ENCODE measurements around the gene CHST3. TPM values are rescaled to one million over a fixed set of nuclear protein-coding genes. Genes with fewer than 3 reads are reported as not detected.

CHST3 gene
- total and polyA plus RNA-seq, 9 of the 15 experiments (the other 6 are each of a cell fraction or from before 2014, with no cell fraction given), result 0.01 to 1.3 (median 0.15) TPM

DNA sequence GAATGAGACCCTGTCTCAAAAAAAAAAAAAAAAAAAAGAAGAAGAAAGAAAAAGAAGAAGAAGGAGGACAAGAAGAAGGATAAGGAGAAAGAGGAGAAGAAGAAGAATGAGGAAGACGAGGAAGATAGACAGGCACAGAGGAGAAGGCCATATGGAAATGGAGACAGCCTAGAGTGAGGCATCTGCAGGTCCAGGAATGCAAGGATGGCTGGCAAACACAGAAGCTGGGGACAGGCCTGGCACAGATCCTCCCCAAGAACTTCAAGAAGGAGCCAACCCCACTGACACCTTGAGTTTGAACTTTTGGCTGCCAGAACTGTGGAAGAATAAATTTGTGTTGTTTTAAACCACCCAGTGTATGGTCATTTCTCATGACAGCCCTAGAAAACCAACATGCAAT lies 85.3 kb downstream of the CHST3 start (continued):
- TF ChIP-seq, protein P1, sequence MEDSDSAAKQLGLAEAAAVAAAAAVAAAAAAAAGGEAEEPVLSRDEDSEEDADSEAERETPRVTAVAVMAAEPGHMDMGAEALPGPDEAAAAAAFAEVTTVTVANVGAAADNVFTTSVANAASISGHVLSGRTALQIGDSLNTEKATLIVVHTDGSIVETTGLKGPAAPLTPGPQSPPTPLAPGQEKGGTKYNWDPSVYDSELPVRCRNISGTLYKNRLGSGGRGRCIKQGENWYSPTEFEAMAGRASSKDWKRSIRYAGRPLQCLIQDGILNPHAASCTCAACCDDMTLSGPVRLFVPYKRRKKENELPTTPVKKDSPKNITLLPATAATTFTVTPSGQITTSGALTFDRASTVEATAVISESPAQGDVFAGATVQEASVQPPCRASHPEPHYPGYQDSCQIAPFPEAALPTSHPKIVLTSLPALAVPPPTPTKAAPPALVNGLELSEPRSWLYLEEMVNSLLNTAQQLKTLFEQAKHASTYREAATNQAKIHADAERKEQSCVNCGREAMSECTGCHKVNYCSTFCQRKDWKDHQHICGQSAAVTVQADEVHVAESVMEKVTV (CRISPR knock-in tag; IDR thresholded peaks at IDR 0.05), result no peak
- no peak for TF ChIP-seq FOXJ3 (CRISPR knock-in tag; IDR thresholded peaks at IDR 0.05)
- no peak for TF ChIP-seq SMARCE1 (IDR thresholded peaks at IDR 0.05)
- no peak for TF ChIP-seq ZNF780A (CRISPR knock-in tag; IDR thresholded peaks at IDR 0.05)
- peak; percentile 59; the same call in 1 of the 2 replicates for TF ChIP-seq TRIM28 (IDR thresholded peaks at IDR 0.05)
- no peak for TF ChIP-seq CEBPG (CRISPR knock-in tag; IDR thresholded peaks at IDR 0.05)
- no peak for TF ChIP-seq CEBPG (tag; conservative IDR thresholded peaks at IDR 0.05 in 1 of 2, IDR thresholded peaks at IDR 0.05 in 1 of 2)
- no peak for TF ChIP-seq ZNF253 (CRISPR knock-in tag; conservative IDR thresholded peaks at IDR 0.05)
- TF ChIP-seq ZNF436 (CRISPR knock-in tag; IDR thresholded peaks at IDR 0.05), result no peak
- TF ChIP-seq ZFP1 (CRISPR knock-in tag; IDR thresholded peaks at IDR 0.05), result no peak
- TF ChIP-seq, protein P2, sequence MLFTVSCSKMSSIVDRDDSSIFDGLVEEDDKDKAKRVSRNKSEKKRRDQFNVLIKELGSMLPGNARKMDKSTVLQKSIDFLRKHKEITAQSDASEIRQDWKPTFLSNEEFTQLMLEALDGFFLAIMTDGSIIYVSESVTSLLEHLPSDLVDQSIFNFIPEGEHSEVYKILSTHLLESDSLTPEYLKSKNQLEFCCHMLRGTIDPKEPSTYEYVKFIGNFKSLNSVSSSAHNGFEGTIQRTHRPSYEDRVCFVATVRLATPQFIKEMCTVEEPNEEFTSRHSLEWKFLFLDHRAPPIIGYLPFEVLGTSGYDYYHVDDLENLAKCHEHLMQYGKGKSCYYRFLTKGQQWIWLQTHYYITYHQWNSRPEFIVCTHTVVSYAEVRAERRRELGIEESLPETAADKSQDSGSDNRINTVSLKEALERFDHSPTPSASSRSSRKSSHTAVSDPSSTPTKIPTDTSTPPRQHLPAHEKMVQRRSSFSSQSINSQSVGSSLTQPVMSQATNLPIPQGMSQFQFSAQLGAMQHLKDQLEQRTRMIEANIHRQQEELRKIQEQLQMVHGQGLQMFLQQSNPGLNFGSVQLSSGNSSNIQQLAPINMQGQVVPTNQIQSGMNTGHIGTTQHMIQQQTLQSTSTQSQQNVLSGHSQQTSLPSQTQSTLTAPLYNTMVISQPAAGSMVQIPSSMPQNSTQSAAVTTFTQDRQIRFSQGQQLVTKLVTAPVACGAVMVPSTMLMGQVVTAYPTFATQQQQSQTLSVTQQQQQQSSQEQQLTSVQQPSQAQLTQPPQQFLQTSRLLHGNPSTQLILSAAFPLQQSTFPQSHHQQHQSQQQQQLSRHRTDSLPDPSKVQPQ (CRISPR knock-in tag; IDR thresholded peaks at IDR 0.05; ENCODE audit: borderline replicate concordance), result no peak
- no peak for TF ChIP-seq KLF13 (tag; IDR thresholded peaks at IDR 0.05; ENCODE audit: borderline replicate concordance, low read depth)
- no peak for TF ChIP-seq ZKSCAN1 (IDR thresholded peaks at IDR 0.05; ENCODE audit: low read depth, low read length)
- no peak for TF ChIP-seq CC2D1A (IDR thresholded peaks at IDR 0.05)
- TF ChIP-seq POLR2G (IDR thresholded peaks at IDR 0.05; ENCODE audit: low read depth, low read length), result no peak
- TF ChIP-seq SRF (CRISPR knock-in tag; IDR thresholded peaks at IDR 0.05), result no peak
- no peak for TF ChIP-seq MXI1 (IDR thresholded peaks at IDR 0.05; ENCODE audit: low read depth, low read length)
- TF ChIP-seq, protein P3, sequence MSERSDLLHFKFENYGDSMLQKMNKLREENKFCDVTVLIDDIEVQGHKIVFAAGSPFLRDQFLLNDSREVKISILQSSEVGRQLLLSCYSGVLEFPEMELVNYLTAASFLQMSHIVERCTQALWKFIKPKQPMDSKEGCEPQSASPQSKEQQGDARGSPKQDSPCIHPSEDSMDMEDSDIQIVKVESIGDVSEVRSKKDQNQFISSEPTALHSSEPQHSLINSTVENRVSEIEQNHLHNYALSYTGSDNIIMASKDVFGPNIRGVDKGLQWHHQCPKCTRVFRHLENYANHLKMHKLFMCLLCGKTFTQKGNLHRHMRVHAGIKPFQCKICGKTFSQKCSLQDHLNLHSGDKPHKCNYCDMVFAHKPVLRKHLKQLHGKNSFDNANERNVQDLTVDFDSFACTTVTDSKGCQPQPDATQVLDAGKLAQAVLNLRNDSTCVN (CRISPR knock-in tag; IDR thresholded peaks at IDR 0.05), result no peak
- no peak for TF ChIP-seq RBM22 (IDR thresholded peaks at IDR 0.05; ENCODE audit: low read depth, low read length, poor library complexity, severe bottlenecking)
- TF ChIP-seq, protein P4, sequence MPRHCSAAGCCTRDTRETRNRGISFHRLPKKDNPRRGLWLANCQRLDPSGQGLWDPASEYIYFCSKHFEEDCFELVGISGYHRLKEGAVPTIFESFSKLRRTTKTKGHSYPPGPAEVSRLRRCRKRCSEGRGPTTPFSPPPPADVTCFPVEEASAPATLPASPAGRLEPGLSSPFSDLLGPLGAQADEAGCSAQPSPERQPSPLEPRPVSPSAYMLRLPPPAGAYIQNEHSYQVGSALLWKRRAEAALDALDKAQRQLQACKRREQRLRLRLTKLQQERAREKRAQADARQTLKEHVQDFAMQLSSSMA (CRISPR knock-in tag; IDR thresholded peaks at IDR 0.05), result no peak
- peak; percentile 61; the same call in 1 of the 2 replicates for TF ChIP-seq CBX1 (IDR thresholded peaks at IDR 0.05; ENCODE audit: low read depth)
- TF ChIP-seq TRIM24 (IDR thresholded peaks at IDR 0.05), result 0 out of 4 replicates have a peak, but pooled peaks of 1 of the 2 experiments have one; percentile 33

Data from K562 (cell line).